CD14-positive monocyte (primary cell): ENCODE data around the gene ITPR3. TPM values are rescaled to one million over a fixed set of nuclear protein-coding genes. Genes with fewer than 3 reads are reported as not detected.

ENCODE experiments used
- DNase-seq, 3 donors: peaks; one replicate each; pipeline ENCODE4 v3.0.0-alpha.2; 2011 to 2022
- H2AFZ ChIP-seq: 2 replicates; pipeline ENCODE4 v1.6.0; 2012; ENCODE audit warnings: mild to moderate bottlenecking, low read depth, low read length, inconsistent platforms; ENCODE audit not compliant: insufficient read depth, poor library complexity, severe bottlenecking
- H3K27ac ChIP-seq, 2 donors: 1 replicate in 1 of 2; 2 replicates in 1 of 2; pipeline ENCODE4 v1.5.1; 2012 to 2013; ENCODE audit warnings: low read length in 2 of 2, control low read depth in 1 of 2, inconsistent platforms in 1 of 2, low read depth in 1 of 2, mild to moderate bottlenecking in 1 of 2
- H3K27me3 ChIP-seq, 2 donors: one replicate each; pipeline versions ENCODE4 v1.6.0 to v1.6.1; 2011 to 2013; ENCODE audit warnings: low read length in 2 of 2; ENCODE audit not compliant: control insufficient read depth in 2 of 2, insufficient read depth in 2 of 2
- H3K36me3 ChIP-seq, 2 donors: replicated peaks in 1 of 2; 1 replicate in 1 of 2; 2 replicates in 1 of 2; pipeline versions ENCODE4 v1.5.1 to v1.6.1; 2012 to 2013; ENCODE audit warnings: low read length in 2 of 2, control low read depth in 1 of 2, inconsistent platforms in 1 of 2, mild to moderate bottlenecking in 1 of 2; ENCODE audit not compliant: insufficient read depth in 2 of 2, control insufficient read depth in 1 of 2
- H3K4me1 ChIP-seq, 2 donors: 1 replicate in 1 of 2; 2 replicates in 1 of 2; pipeline versions ENCODE4 v1.5.1 to v1.6.1; 2012 to 2013; ENCODE audit warnings: low read length in 2 of 2, control low read depth in 1 of 2, inconsistent platforms in 1 of 2, mild to moderate bottlenecking in 1 of 2, moderate library complexity in 1 of 2; ENCODE audit not compliant: insufficient read depth in 2 of 2, control insufficient read depth in 1 of 2
- H3K4me2 ChIP-seq: replicated peaks from 2 replicates; pipeline ENCODE3; 2012; ENCODE audit warnings: low read length, moderate library complexity, mild to moderate bottlenecking; ENCODE audit not compliant: poor library complexity, severe bottlenecking; ENCODE audit errors: extremely low read depth
- H3K4me3 ChIP-seq, 3 experiments: fragments of 200-600 bp in 1 of 3; sonication (generic) in 1 of 3; replicated peaks in 1 of 3; 1 replicate in 2 of 3; 2 replicates in 1 of 3; pipeline ENCODE4 v1.5.1; 2011 to 2013; ENCODE audit warnings: low read length in 3 of 3, mild to moderate bottlenecking in 3 of 3, control low read depth in 2 of 3, low read depth in 2 of 3, inconsistent platforms in 1 of 3, moderate library complexity in 1 of 3
- H3K79me2 ChIP-seq: 2 replicates; pipeline ENCODE4 v1.6.0; 2012; ENCODE audit warnings: mild to moderate bottlenecking, control low read depth, inconsistent platforms, low read length, moderate library complexity; ENCODE audit not compliant: insufficient read depth
- H3K9ac ChIP-seq: 2 replicates; pipeline ENCODE4 v1.6.0; 2017; ENCODE audit warnings: low read length, mild to moderate bottlenecking; ENCODE audit not compliant: insufficient read depth, poor library complexity, severe bottlenecking
- H3K9me3 ChIP-seq, 2 donors: replicated peaks in 1 of 2; 1 replicate in 1 of 2; 2 replicates in 1 of 2; pipeline versions ENCODE4 v1.5.1 to v1.6.1; 2012 to 2013; ENCODE audit warnings: low read length in 2 of 2, control low read depth in 1 of 2; ENCODE audit not compliant: control insufficient read depth in 1 of 2, insufficient read depth in 1 of 2
- H4K20me1 ChIP-seq: 2 replicates; pipeline ENCODE4 v1.6.0; 2012; ENCODE audit warnings: mild to moderate bottlenecking, low read length, control low read depth, moderate library complexity; ENCODE audit not compliant: insufficient read depth
- H3K27ac Mint-ChIP-seq, 7 donors: one replicate each; pipeline ENCODE4 v1.8.0; 2020; ENCODE audit warnings: mild to moderate bottlenecking in 7 of 7, mixed read lengths in 7 of 7, moderate library complexity in 6 of 7, inconsistent platforms in 2 of 7
- H3K27me3 Mint-ChIP-seq, 3 donors: one replicate each; pipeline ENCODE4 v1.8.0; 2021 to 2022; ENCODE audit warnings: low read depth in 3 of 3, mild to moderate bottlenecking in 3 of 3, mixed read lengths in 3 of 3, moderate library complexity in 3 of 3, inconsistent platforms in 1 of 3
- H3K36me3 Mint-ChIP-seq, 2 donors: one replicate each; pipeline ENCODE4 v1.8.0; 2020; ENCODE audit warnings: mixed read lengths in 2 of 2, inconsistent platforms in 1 of 2, mild to moderate bottlenecking in 1 of 2
- H3K4me1 Mint-ChIP-seq: one replicate; pipeline ENCODE4 v1.8.0; 2020; ENCODE audit warnings: mild to moderate bottlenecking, mixed read lengths
- H3K4me3 Mint-ChIP-seq, 2 donors: one replicate each; pipeline ENCODE4 v1.8.0; 2020; ENCODE audit warnings: mild to moderate bottlenecking in 2 of 2, mixed read lengths in 2 of 2, moderate library complexity in 1 of 2
- H3K9me3 Mint-ChIP-seq, 7 donors: one replicate each; pipeline ENCODE4 v1.8.0; 2020 to 2022; ENCODE audit warnings: mixed read lengths in 7 of 7, mild to moderate bottlenecking in 6 of 7, moderate library complexity in 6 of 7, inconsistent platforms in 2 of 7
- CTCF ChIP-seq: fragments of 200-600 bp; IDR thresholded peaks from one replicate; pipeline ENCODE4 v1.8.0; 2022; ENCODE audit warnings: antibody characterized with exemption, mild to moderate bottlenecking
- WGBS: methylation state at CpG from one replicate; pipeline ENCODE4 v1.1.5; 2013; ENCODE audit warnings: missing lambda C conversion rate; ENCODE audit not compliant: insufficient coverage; 5-methylcytosine and 5-hydroxymethylcytosine counted together
- intact Hi-C, 2 donors: fragments of 100-400 bp; cut with micrococcal nuclease; formaldehyde crosslinking; loops; one replicate each; pipeline versions ENCODE4 v1.15.0 to v1.15.1; 2023
- polyA plus RNA-seq, 3 donors: library from polyadenylated mRNA; depleted of rRNA in 1 of 3; unstranded in 2 of 3; stranded (reverse) in 1 of 3; fragments of 300-500 nt in 2 of 3; fragments of >200 nt in 1 of 3; fragmentation: Illumina TruSeq in 2 of 3; gene quantifications; 1 replicate in 2 of 3; 2 replicates in 1 of 3; pipeline ENCODE4 v1.2.3, GENCODE V29; 2012 to 2021

Gene ITPR3
- polyA plus RNA-seq, 3 donors: 1.8 TPM; not detected in 2

DNA sequence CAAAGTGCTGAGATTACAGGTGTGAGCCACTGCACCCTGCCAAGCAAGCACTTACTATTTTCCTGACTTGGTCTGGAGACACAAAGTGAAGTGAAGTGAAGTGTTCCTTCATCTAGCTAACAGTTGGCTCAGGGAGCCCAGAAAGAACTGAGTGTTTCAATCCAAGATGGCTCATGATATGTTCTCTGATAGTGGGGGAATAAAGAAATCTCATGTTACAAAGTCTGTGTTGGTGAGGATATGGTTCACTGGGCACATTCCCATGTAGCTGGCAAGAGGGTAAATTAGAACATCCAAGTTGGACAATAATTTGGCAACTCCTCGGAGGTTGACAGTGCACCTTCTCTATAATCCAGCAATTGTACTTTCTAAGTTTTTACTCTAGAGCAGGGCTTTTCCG, 5.0 kb upstream of the ITPR3 start:
- H4K20me1 ChIP-seq: no peaks in the 10 kb centered on the region
- peaks cover 20% of the 10 kb centered on the region for H3K4me1 Mint-ChIP-seq

DNA sequence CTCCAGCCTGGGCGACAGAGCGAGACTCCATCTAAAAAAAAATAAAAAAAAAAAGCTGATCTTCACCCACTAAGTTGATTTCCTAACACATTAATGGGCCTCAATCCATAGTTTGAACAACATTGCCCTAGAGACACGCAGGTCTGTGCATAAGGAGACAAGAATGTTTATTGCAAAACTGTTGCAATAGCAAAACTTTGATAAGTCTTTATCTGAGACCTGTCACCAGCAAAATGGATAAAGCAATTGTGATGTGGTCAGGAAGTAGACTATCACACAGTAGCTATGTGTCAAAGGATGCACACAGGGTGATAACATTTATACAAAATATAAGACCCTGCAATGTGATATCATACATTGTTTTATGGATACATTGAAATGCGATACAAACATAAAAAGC, 4.2 kb upstream of the ITPR3 start:
- H3K4me1 Mint-ChIP-seq: peaks cover 22% of the 10 kb centered on the region
- Histone ChIP-seq H3K4me3 (no peak overlapping the region), H3K27me3 (peaks cover 2 to 18% of the 10 kb centered on the region in 2 donors), H3K27ac (no peak overlapping the region), H4K20me1 (no peaks in the 10 kb centered on the region), H3K4me2 (no peak overlapping the region), H3K4me1 (peaks cover 11 to 27% of the 10 kb centered on the region in 2 donors), H3K9me3 (no peaks in the 10 kb centered on the region), H3K36me3 (no peaks in the 10 kb centered on the region), H2AFZ (no peak overlapping the region), H3K79me2 (no peaks in the 10 kb centered on the region), H3K9ac (no peak overlapping the region)
- H3K4me3 Mint-ChIP-seq: no peak overlapping the region
- peaks cover 10 to 36% (median 12%) of the 10 kb centered on the region in 3 donors for H3K27me3 Mint-ChIP-seq
- peaks cover 0 to 2% of the 10 kb centered on the region in 2 donors for H3K36me3 Mint-ChIP-seq
- H3K27ac Mint-ChIP-seq: no peak overlapping the region
- intact Hi-C loops: no loop called here
- H3K9me3 Mint-ChIP-seq: peaks cover 0 to 7% (median 2%) of the 10 kb centered on the region in 7 donors
- no CpG with 5 or more reads among the region's 4 CpGs for WGBS
- DNase-seq: no peak
- no peak for TF ChIP-seq CTCF

More for the DNA sequence above, 5.0 kb upstream of the ITPR3 start:
- intact Hi-C loops: no loop called here
- Mint-ChIP-seq H3K9me3 (peaks cover 0 to 6% (median 2%) of the 10 kb centered on the region in 7 donors), H3K36me3 (peaks cover 0 to 2% of the 10 kb centered on the region in 2 donors), H3K27me3 (peaks cover 7 to 30% (median 7%) of the 10 kb centered on the region in 3 donors), H3K4me3 (no peak overlapping the region), H3K27ac (no peak overlapping the region)
- peaks cover 5 to 19% of the 10 kb centered on the region in 2 donors for H3K4me1 ChIP-seq
- no peaks in the 10 kb centered on the region for H3K79me2 ChIP-seq
- no peak overlapping the region for H3K4me3 ChIP-seq
- no peak overlapping the region for H3K4me2 ChIP-seq
- WGBS: no CpG with 5 or more reads among the region's 2 CpGs
- H2AFZ ChIP-seq: no peak overlapping the region
- no peaks in the 10 kb centered on the region for H3K36me3 ChIP-seq
- TF ChIP-seq CTCF: no peak
- H3K9ac ChIP-seq: no peak overlapping the region
- peaks cover 0 to 12% of the 10 kb centered on the region in 2 donors for H3K27me3 ChIP-seq
- DNase-seq: no peak
- no peak overlapping the region for H3K27ac ChIP-seq
- H3K9me3 ChIP-seq: no peaks in the 10 kb centered on the region
